Tibial nerve (tissue), 3 donors: ENCODE measurements around the gene REN.

Source experiments
- POLR2A ChIP-seq, 2 donors: fragments of 450-650 bp; IDR thresholded peaks; one replicate each; pipeline ENCODE4 v1.6.1; 2017; ENCODE audit warnings: antibody characterized with exemption in 2 of 2, mild to moderate bottlenecking in 2 of 2, moderate library complexity in 2 of 2
- TF ChIP-seq, protein P1 (sequence below), 5 experiments: fragments of 200-600 bp in 3 of 5; fragments of 450-650 bp in 2 of 5; sonication (generic) in 3 of 5; IDR thresholded peaks; one replicate each; pipeline ENCODE4 v1.5.1; 2016 to 2019; ENCODE audit warnings: antibody characterized with exemption in 5 of 5, mild to moderate bottlenecking in 3 of 5, moderate library complexity in 2 of 5

DNA sequence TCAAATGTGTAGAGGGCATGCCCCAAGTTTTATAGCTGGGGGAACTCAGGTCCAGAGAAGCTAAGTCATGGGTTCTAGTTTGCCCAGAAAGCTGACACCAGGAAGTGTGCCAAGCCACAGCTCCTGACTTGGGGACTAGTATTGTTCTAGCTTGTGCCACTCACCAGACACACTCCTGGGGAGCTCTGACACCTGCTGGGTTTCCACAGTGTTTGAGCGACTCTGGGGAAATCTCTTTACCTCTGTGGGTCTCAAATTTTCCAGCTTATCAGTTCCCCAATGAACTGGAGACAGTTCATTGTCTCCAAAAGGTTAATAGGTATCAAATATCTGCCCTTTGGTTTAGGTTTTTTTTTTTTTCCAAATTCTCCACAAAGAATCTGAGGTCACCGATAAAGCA lies 25.9 kb upstream of the REN start:
- no peak for TF ChIP-seq POLR2A (IDR thresholded peaks at IDR 0.05)
- TF ChIP-seq, protein P1, sequence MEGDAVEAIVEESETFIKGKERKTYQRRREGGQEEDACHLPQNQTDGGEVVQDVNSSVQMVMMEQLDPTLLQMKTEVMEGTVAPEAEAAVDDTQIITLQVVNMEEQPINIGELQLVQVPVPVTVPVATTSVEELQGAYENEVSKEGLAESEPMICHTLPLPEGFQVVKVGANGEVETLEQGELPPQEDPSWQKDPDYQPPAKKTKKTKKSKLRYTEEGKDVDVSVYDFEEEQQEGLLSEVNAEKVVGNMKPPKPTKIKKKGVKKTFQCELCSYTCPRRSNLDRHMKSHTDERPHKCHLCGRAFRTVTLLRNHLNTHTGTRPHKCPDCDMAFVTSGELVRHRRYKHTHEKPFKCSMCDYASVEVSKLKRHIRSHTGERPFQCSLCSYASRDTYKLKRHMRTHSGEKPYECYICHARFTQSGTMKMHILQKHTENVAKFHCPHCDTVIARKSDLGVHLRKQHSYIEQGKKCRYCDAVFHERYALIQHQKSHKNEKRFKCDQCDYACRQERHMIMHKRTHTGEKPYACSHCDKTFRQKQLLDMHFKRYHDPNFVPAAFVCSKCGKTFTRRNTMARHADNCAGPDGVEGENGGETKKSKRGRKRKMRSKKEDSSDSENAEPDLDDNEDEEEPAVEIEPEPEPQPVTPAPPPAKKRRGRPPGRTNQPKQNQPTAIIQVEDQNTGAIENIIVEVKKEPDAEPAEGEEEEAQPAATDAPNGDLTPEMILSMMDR (IDR thresholded peaks at IDR 0.05), result no peak
